VCaP (cell line): Measurements from ENCODE around the gene FOLR1.
"Not testable (repeated sequence)": the region's sequence is repeated elsewhere in the genome, so short reads cannot be mapped to it uniquely, and the experiment has no call there.

ENCODE experiments used
- H3K27ac ChIP-seq: fragments of 450-650 bp; 2 replicates; pipeline ENCODE4 v1.5.1; 2017
- CTCF ChIP-seq: fragments of 450-650 bp; conservative IDR thresholded peaks from 2 replicates; pipeline ENCODE4 v1.5.1; 2017; ENCODE audit warnings: mild to moderate bottlenecking, moderate library complexity

FOLR1 gene

GRCh38 chr11:72195518-72196270 is 3.8 kb downstream of the FOLR1 start:
- H3K27ac ChIP-seq: no peak overlapping the region
- TF ChIP-seq CTCF: no peak

GRCh38 chr11:72201445-72201844 is 9.5 kb downstream of the FOLR1 start:
- H3K27ac ChIP-seq: not testable (repeated sequence)

DNA sequence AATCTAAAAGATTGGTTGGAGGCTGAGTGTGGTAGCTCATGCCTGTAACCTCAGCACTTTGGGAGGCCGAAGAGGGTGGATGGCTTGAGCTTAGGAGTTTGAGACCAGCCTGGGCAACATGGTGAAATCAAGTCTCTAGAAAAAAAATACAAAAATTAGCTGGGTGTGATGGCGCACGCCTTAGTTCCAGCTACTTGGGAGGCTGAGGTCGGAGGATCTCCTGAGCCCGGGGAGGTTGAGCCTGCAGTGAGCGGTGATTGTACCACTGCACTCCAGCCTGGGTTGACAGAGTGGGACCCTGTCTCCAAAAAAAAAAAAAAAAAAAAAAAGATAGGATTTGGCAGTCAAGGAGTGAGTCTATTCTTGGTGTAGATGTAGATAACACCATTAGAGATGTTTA is 10.6 kb downstream of the FOLR1 start:
- no peak overlapping the region for H3K27ac ChIP-seq
- TF ChIP-seq CTCF: no peak

DNA sequence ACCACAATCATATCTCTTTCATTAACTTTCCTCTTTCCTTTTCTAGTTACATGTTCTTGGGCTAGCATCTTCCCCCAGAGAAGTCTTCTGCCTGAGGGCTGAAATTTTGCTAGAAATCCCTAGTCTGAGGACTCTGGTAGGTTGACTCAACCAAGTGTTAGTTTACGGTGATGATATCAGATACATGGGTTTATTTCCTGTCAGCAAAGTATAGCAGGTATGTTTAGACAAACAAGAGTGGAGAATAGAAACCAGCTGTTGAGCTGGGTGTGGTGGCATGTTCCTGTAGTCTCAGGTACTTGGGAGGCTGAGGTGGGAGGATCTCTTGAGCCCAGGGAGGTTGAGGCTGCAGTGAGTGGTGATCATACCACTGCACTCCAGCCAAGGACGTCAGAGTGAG is 11.2 kb downstream of the FOLR1 start:
- TF ChIP-seq CTCF: no peak

DNA sequence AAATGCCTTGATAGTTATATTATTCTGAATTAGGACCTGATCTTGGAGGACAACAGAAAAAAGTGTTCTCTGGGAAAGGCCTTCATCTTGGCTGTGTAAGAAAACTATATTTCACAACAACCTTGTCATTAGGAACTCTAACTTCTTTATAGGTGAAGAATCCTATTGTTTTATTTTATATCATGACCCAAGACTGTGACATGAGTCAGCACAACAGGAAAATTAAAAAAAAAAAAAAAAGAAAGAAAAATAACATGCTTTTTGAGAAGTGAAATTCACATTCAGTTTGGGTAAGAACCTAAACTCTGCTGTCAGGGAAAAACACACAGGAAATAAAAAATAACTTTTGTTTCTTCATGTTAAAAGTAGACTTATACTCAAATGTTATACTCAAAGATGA is 12.9 kb downstream of the FOLR1 start:
- H3K27ac ChIP-seq: no peak overlapping the region
- no peak for TF ChIP-seq CTCF

More for the DNA sequence above, 11.2 kb downstream of the FOLR1 start:
- no peak overlapping the region for H3K27ac ChIP-seq

- not testable (repeated sequence) for H3K27ac ChIP-seq
Measured at GRCh38 chr11:72206794-72207193, 14.9 kb downstream of the FOLR1 start.

DNA sequence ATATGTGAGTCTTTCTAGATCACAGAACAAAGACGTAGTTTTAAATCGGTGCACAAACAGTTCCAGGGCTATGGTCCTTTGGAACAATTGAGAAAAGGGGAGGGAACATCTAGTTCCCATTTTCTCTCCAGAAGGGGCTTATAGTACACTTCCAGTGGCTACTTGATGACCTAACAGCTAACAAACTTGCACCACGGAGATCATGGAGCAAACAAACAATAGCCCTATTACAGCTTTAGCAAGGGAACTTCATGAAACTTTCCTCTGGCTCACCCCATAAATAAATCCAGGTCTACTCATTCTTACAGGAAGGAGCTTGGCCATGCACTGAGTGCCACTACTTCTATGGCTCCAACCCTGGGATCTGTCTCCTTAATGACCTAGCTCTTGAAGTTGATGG is 16.3 kb downstream of the FOLR1 start:
- no peak overlapping the region for H3K27ac ChIP-seq
- TF ChIP-seq CTCF: no peak

GRCh38 chr11:72209101-72209500 is 17.2 kb downstream of the FOLR1 start:
- H3K27ac ChIP-seq: no peak overlapping the region
- TF ChIP-seq CTCF: no peak

DNA sequence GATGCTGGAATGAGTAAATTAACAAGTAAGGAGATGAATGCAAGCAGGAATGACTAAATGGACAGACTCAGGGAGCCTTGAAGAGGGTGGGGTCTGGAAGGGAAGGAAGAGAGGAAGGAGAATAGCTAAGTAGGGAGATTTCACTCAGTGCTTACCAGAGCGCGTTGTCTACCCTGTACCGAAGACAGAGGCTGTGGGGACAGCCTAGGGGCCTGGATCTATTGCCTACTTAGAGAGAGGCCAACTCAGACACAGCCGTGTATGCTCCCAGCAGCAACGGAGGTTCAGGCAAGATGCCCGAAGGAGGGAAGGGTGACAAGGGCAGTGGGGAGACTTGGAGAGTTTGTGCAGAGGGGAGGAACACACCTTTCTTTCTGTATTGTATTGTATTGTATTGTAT is 24.7 kb downstream of the FOLR1 start, which contains the start of gene FOLR2:
TSS of gene FOLR2 (plus strand) at position 157 of the 400 bp plus-strand sequence. CDS start 1,791 bp downstream, outside the sequence.
- TF ChIP-seq CTCF: no peak
- no peak within 1 kb of the TSS for H3K27ac ChIP-seq
